GM20431 (cell line): Measurements from ENCODE around the gene B4GALT4.
"Not testable (repeated sequence)": the region's sequence is repeated elsewhere in the genome, so short reads cannot be mapped to it uniquely, and the experiment has no call there.

ENCODE experiments used
- in situ Hi-C: fragments of 300-500 bp; cut with MseI, MboI; formaldehyde crosslinking; loops from one replicate; pipeline ENCODE4 v1.15.0; 2020; ENCODE audit warnings: low sequenced_read_pairs; ENCODE audit not compliant: unreplicated experiment

The B4GALT4 gene

GRCh38 chr3:119240591-119241434, at the start of gene B4GALT4:
Gene B4GALT4 (minus strand): TSS chr3:119240878. CDS start chr3:119230099, 10,779 bp downstream.
- in situ Hi-C loops, result loop anchor here (10.0 to 25.0 kb wide), 2 partner anchors 96 to 354 kb away; partner anchors contain the start of gene TEX55

GRCh38 chr3:119289404-119289770, 48.7 kb upstream of the B4GALT4 start:
- in situ Hi-C loops, result loop anchor here (25.0 kb wide), 1 partner anchor 398 kb away; the partner anchor contains the start of gene COX17

- in situ Hi-C loops, result loop anchor here (25.0 kb wide), 1 partner anchor 398 kb away; the partner anchor contains the start of gene COX17
Measured at GRCh38 chr3:119288669-119289403, 48.2 kb upstream of the B4GALT4 start.

GRCh38 chr3:119279584-119280243, 39.0 kb upstream of the B4GALT4 start:
- in situ Hi-C loops, result loop anchor here (25.0 kb wide), 1 partner anchor 408 kb away; the partner anchor contains the start of gene COX17

GRCh38 chr3:119279101-119279554, 38.5 kb upstream of the B4GALT4 start:
- in situ Hi-C loops, result loop anchor here (25.0 kb wide), 1 partner anchor 408 kb away; the partner anchor contains the start of gene COX17

GRCh38 chr3:119276680-119277079, 36.0 kb upstream of the B4GALT4 start:
- in situ Hi-C loops, result loop anchor here (25.0 kb wide), 1 partner anchor 411 kb away; the partner anchor contains the start of gene COX17

GRCh38 chr3:119270212-119270611, 29.5 kb upstream of the B4GALT4 start:
- in situ Hi-C loops, result not testable (repeated sequence)

GRCh38 chr3:119261055-119261454, 20.4 kb upstream of the B4GALT4 start:
- in situ Hi-C loops, result no loop called here

- in situ Hi-C loops, result no loop called here
Measured at GRCh38 chr3:119259821-119260220, 19.1 kb upstream of the B4GALT4 start.

GRCh38 chr3:119258915-119259314, 18.2 kb upstream of the B4GALT4 start:
- in situ Hi-C loops, result no loop called here

- in situ Hi-C loops, result no loop called here
Measured at GRCh38 chr3:119257654-119258410, 17.2 kb upstream of the B4GALT4 start.

GRCh38 chr3:119257111-119257510, 16.4 kb upstream of the B4GALT4 start:
- in situ Hi-C loops, result no loop called here

- in situ Hi-C loops, result no loop called here
Measured at GRCh38 chr3:119255214-119255613, 14.5 kb upstream of the B4GALT4 start.

- in situ Hi-C loops, result loop anchor here (10.0 to 25.0 kb wide), 2 partner anchors 101 to 358 kb away; partner anchors contain the start of gene TEX55
Measured at GRCh38 chr3:119245778-119246177, 5.1 kb upstream of the B4GALT4 start.

- in situ Hi-C loops, result loop anchor here (10.0 to 25.0 kb wide), 2 partner anchors 99 to 356 kb away; partner anchors contain the start of gene TEX55
Measured at GRCh38 chr3:119243712-119244111, 3.0 kb upstream of the B4GALT4 start.

- in situ Hi-C loops, result loop anchor here (10.0 to 25.0 kb wide), 2 partner anchors 98 to 356 kb away; partner anchors contain the start of gene TEX55
Measured at GRCh38 chr3:119243058-119243529, 2.4 kb upstream of the B4GALT4 start.

- in situ Hi-C loops, result loop anchor here (10.0 to 25.0 kb wide), 2 partner anchors 98 to 355 kb away; partner anchors contain the start of gene TEX55
Measured at GRCh38 chr3:119242387-119243057, 1.8 kb upstream of the B4GALT4 start.

- in situ Hi-C loops, result loop anchor here (10.0 to 25.0 kb wide), 2 partner anchors 95 to 353 kb away; partner anchors contain the start of gene TEX55
Measured at GRCh38 chr3:119240101-119240590, 532 bp downstream of the B4GALT4 start.
